ENCODE data around the gene PCSK4. TPM values are rescaled to one million over a fixed set of nuclear protein-coding genes. Genes with fewer than 3 reads are reported as not detected.
A peak's percentile ranks its signal among the peaks of the same experiment; 100 is the strongest.

PCSK4 gene
- total and polyA plus RNA-seq, 10 of the 15 experiments (the other 5 are each of a cell fraction or from before 2014, with no cell fraction given): 0.27 to 0.99 (median 0.40) TPM; not detected in 3

DNA sequence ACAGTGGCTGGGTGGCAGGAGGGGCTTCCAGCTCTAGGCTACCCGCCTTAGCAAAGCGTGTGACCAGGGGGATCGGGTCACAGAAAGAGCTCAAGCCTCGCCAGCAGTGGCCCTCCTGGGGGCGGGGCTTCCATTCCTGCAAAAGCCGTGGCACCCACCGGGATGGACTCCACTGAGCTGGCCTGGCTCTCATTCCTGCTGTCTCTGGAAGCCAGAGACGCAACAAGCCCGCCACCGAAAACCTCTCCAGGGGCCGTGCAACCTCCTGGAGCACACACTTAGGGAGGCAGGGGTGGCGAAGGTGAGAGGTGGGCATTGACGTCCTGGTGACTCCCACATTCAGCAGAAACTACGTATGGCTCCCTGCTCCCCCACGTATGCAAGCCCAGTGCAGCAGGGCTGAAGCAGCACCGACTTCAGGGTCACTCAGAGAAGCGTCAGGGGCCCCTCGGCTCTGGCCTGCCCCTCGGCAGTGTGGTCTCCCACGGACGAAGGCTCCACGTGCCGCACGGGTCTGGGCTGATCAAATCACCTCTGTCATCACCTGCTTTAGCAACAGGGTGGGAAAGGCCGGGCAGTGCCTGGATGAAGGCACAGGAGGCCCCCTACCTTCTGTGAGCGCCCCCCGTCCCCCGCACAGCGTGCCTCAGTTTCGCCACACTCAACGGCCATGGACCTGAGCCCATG, 14.3 kb downstream of the PCSK4 start:
- FAIRE-seq (no peak), DNase-seq (ENCODE audit: low read depth, low spot score) (no peak), ATAC-seq (no peak)
- Histone ChIP-seq H3K4me2 (ENCODE audit: control insufficient read depth, insufficient read depth) (no peak overlapping the region), H4K20me1 (ENCODE audit: control insufficient read depth, insufficient read depth) (peaks cover 7% of the 10 kb centered on the region), H3K9ac (ENCODE audit: control insufficient read depth, insufficient read depth, low read length) (no peak overlapping the region), H3K36me3 (ENCODE audit: control insufficient read depth in 2 of 2, insufficient read depth in 2 of 2, low read length in 1 of 2) (no peaks in the 10 kb centered on the region), H3K79me2 (ENCODE audit: control insufficient read depth, insufficient read depth, low read length) (peaks cover 8% of the 10 kb centered on the region), H3K4me3 (no peak overlapping the region), H3K27ac (ENCODE audit: control insufficient read depth, insufficient read depth) (no peak overlapping the region), H3K4me1 (ENCODE audit: control insufficient read depth, insufficient read depth, low read length) (peaks cover 6% of the 10 kb centered on the region), H3K9me3 (replicated peaks; ENCODE audit: control insufficient read depth, insufficient read depth, low read length) (no peaks in the 10 kb centered on the region), H2AFZ (ENCODE audit: control insufficient read depth, low read depth, low read length) (no peak overlapping the region), H3K27me3 (replicated peaks in 1 of 2; ENCODE audit: control insufficient read depth in 2 of 2, insufficient read depth in 2 of 2, low read length in 1 of 2) (peaks cover under 1 to 11% of the 10 kb centered on the region in 2 experiments)
- intact Hi-C loops (cut with micrococcal nuclease; ENCODE audit: unreplicated experiment): no loop called here
- BruUV-seq (replicated peaks): no TSS peak
- ChIA-PET SMC1A (ENCODE audit: uncharacterized antibody, unreplicated experiment) (no interaction called here), POLR2A (no interaction called here), RAD21 (ENCODE audit: unreplicated experiment) (no interaction called here), CTCF (interaction anchor here (1.2 kb wide), 1 partner anchor 26 kb away, joined by 3 read pairs; no protein-coding TSS in a partner anchor)
- 93% methylated on average over 30 of the region's 31 CpGs for WGBS (ENCODE audit: insufficient coverage, insufficient replicate concordance, low lambda C conversion rate, missing lambda C conversion rate)
- in situ Hi-C loops (cut with MboI): no loop called here
- no peak for TF ChIP-seq YBX1 (IDR thresholded peaks at IDR 0.05)
- TF ChIP-seq, protein P1, sequence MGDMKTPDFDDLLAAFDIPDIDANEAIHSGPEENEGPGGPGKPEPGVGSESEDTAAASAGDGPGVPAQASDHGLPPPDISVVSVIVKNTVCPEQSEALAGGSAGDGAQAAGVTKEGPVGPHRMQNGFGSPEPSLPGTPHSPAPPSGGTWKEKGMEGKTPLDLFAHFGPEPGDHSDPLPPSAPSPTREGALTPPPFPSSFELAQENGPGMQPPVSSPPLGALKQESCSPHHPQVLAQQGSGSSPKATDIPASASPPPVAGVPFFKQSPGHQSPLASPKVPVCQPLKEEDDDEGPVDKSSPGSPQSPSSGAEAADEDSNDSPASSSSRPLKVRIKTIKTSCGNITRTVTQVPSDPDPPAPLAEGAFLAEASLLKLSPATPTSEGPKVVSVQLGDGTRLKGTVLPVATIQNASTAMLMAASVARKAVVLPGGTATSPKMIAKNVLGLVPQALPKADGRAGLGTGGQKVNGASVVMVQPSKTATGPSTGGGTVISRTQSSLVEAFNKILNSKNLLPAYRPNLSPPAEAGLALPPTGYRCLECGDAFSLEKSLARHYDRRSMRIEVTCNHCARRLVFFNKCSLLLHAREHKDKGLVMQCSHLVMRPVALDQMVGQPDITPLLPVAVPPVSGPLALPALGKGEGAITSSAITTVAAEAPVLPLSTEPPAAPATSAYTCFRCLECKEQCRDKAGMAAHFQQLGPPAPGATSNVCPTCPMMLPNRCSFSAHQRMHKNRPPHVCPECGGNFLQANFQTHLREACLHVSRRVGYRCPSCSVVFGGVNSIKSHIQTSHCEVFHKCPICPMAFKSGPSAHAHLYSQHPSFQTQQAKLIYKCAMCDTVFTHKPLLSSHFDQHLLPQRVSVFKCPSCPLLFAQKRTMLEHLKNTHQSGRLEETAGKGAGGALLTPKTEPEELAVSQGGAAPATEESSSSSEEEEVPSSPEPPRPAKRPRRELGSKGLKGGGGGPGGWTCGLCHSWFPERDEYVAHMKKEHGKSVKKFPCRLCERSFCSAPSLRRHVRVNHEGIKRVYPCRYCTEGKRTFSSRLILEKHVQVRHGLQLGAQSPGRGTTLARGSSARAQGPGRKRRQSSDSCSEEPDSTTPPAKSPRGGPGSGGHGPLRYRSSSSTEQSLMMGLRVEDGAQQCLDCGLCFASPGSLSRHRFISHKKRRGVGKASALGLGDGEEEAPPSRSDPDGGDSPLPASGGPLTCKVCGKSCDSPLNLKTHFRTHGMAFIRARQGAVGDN (IDR thresholded peaks at IDR 0.05): no peak
- TF ChIP-seq TAF1 (IDR thresholded peaks at IDR 0.05; ENCODE audit: borderline replicate concordance, low read depth, low read length): no peak
- TF ChIP-seq TCF3 (IDR thresholded peaks at IDR 0.05; ENCODE audit: borderline replicate concordance, insufficient read depth, low read depth, low read length): 0 out of 2 replicates have a peak, but pooled peaks have one; percentile 6
- no peak for TF ChIP-seq POU2F2 (IDR thresholded peaks at IDR 0.05; ENCODE audit: borderline replicate concordance, low read depth, low read length)

All from GM12878 (cell line).